GM19324 (cell line): ENCODE measurements around the gene WDR37.
A peak's percentile ranks its signal among the peaks of the same experiment; 100 is the strongest.
"Not testable (repeated sequence)": the region's sequence is repeated elsewhere in the genome, so short reads cannot be mapped to it uniquely, and the experiment has no call there.

Experiments used
- ATAC-seq: cut with Tn5 transposase; IDR thresholded peaks from one replicate; pipeline ENCODE4 v1.9.1; 2021; ENCODE audit warnings: mild to moderate bottlenecking, moderate library complexity; ENCODE audit not compliant: unreplicated experiment, low FRiP score

Gene WDR37, protein sequence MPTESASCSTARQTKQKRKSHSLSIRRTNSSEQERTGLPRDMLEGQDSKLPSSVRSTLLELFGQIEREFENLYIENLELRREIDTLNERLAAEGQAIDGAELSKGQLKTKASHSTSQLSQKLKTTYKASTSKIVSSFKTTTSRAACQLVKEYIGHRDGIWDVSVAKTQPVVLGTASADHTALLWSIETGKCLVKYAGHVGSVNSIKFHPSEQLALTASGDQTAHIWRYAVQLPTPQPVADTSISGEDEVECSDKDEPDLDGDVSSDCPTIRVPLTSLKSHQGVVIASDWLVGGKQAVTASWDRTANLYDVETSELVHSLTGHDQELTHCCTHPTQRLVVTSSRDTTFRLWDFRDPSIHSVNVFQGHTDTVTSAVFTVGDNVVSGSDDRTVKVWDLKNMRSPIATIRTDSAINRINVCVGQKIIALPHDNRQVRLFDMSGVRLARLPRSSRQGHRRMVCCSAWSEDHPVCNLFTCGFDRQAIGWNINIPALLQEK

DNA sequence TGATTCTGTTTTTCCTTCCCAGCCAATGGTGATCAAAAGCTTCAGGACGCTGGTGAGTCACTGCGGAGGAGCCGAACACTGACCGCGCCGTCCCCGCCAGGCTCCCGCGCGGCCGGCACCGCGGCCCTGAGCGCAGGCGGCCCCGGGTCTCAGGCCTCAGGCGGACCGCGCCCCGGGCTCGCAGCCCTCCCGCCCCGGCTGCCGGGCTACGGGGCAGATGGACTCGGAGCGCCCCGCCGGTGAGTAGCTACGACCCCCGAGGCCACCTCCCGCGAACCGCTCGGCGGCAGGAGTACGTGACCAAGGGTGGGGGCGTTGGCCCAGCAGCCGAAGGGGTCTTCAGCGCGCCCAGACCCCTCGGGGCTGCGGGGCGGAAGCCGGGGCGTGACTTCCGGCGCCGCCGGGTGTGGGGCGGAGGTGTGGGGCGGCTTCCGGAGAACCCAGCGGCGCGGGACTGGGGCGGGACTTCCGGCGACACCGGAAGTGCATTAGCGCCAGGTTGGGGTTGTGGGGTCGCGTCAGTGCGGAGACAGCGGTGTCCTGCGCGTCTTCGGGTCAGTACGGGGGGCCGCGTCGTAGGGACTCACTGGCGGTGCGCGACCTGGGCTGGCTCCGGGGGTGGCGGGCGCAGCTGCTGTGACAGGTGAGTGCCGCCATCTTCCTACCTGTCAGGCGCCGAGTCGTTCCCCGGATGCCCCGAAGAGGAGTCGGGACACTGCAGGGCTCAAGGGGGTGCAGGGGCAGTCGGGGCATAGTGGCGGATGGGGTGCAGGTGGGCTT is at the start of gene WDR37:
Gene WDR37, plus strand, starts transcription at position 60 of the 780 bp plus-strand sequence. CDS start 15,771 bp downstream, outside the sequence.
- ATAC-seq: peak; percentile 93

- ATAC-seq: no peak
Observed at GRCh38 chr10:1006573-1006972, 49.6 kb upstream of the WDR37 start.

GRCh38 chr10:1007583-1007982 is 48.6 kb upstream of the WDR37 start:
- no peak for ATAC-seq

GRCh38 chr10:1009071-1009494 is 47.1 kb upstream of the WDR37 start:
- no peak for ATAC-seq

GRCh38 chr10:1009947-1010346 is 46.2 kb upstream of the WDR37 start:
- not testable (repeated sequence) for ATAC-seq

GRCh38 chr10:1010703-1011102 is 45.5 kb upstream of the WDR37 start:
- no peak for ATAC-seq

DNA sequence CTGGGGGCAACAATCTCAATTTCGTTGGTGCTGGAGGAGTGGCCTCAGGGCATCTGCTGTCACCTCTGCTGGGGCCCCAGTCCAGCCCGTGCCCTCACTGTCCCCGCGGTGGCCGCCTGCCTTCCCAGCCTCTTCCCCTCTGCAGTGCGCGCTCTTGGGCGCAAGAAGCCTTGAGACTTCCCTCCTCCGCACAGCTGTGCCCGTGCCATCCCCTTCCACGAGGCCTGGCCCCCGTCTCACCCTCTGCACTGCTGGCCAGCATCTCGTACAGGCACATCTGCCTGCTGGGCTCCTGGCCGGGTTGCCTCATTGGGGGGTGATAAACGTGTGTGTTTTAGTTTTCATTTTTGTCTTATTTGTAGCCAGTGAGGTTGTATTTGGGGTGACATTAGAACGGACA is 44.5 kb upstream of the WDR37 start:
- ATAC-seq: no peak

DNA sequence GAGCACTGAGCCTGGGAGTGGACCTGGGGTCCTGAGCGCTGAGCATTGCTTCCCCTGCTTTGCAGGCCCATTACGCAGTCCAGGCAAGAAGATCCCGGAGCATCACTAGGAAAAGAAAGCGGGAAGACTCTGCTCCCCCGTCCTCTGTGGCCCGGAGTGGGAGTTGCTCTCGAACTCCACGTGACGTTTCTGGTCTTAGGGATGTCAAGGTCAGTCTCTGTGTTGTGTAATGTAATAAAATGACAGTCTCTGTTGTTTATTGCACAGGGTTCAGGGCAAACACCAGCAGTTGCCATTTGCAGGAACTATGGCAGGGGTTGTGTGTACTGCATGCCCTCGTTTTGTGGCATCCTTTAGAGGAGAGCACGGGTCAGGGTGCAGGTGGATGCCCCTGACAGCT is 40.5 kb upstream of the WDR37 start:
- ATAC-seq: no peak

- ATAC-seq: no peak
Observed at GRCh38 chr10:1019362-1019761, 36.8 kb upstream of the WDR37 start.

GRCh38 chr10:1020460-1020859 is 35.7 kb upstream of the WDR37 start:
- no peak for ATAC-seq

GRCh38 chr10:1020958-1021357 is 35.2 kb upstream of the WDR37 start:
- no peak for ATAC-seq

- no peak for ATAC-seq
Observed at GRCh38 chr10:1022413-1022812, 33.8 kb upstream of the WDR37 start.

GRCh38 chr10:1024103-1024502 is 32.1 kb upstream of the WDR37 start:
- no peak for ATAC-seq

- ATAC-seq: no peak
Observed at GRCh38 chr10:1025683-1026082, 30.5 kb upstream of the WDR37 start, which contains the start of gene IDI2. Gene IDI2, minus strand, starts transcription at chr10:1025859. Its CDS starts 1,136 bp downstream, at chr10:1024723.

GRCh38 chr10:1026578-1026977 is 29.6 kb upstream of the WDR37 start:
- ATAC-seq: no peak

GRCh38 chr10:1029838-1030237 is 26.3 kb upstream of the WDR37 start:
- no peak for ATAC-seq

GRCh38 chr10:1033601-1034000 is 22.6 kb upstream of the WDR37 start:
- no peak for ATAC-seq

- no peak for ATAC-seq
Observed at GRCh38 chr10:1034758-1035157, 21.4 kb upstream of the WDR37 start.

GRCh38 chr10:1035201-1035600 is 21.0 kb upstream of the WDR37 start:
- ATAC-seq: no peak

GRCh38 chr10:1036341-1036791 is 19.8 kb upstream of the WDR37 start:
- no peak for ATAC-seq

DNA sequence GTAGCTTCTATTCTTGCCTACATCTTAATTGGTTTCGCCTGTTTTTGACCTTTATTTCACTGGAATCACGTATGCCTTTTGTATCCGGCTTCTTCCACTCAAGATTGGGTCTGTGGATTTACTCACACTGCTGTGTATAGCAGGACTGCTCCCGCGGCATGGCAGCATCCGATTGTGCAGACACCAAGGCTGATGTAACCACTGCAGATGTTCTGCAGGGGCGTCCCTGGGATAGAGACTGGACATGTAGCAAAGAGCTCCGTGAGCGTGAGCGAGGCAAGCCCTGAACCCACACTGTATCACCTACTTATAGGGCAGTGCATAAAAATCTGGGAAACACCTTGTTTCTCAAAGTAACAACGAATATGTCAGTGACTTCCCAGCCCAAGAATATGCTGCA is 19.1 kb upstream of the WDR37 start:
- no peak for ATAC-seq
